SK-N-SH treated with all-trans-retinoic acid at 6 μM for 48 hours (cell line): ENCODE data around the gene HOXC9.

Experiments used
- ATAC-seq: fragments of 200-7000 bp; cut with Tn5 transposase; 3 replicates; pipeline ENCODE4 v1.9.1; 2020; ENCODE audit warnings: mild to moderate bottlenecking, moderate library complexity
- CREB5 ChIP-seq: fragments of 250-450 bp; sonication (Bioruptor Pico); IDR thresholded peaks from 2 replicates; pipeline ENCODE4 v1.5.1; 2020; ENCODE audit warnings: low read depth, mild to moderate bottlenecking, moderate library complexity
- CSRNP3 ChIP-seq: fragments of 250-450 bp; sonication (Bioruptor Pico); IDR thresholded peaks from 2 replicates; pipeline ENCODE4 v1.5.1; 2021; ENCODE audit warnings: mild to moderate bottlenecking, moderate library complexity
- GLIS3 ChIP-seq: fragments of 250-450 bp; sonication (Bioruptor Pico); IDR thresholded peaks from 2 replicates; pipeline ENCODE4 v1.5.0; 2020; ENCODE audit warnings: mild to moderate bottlenecking, moderate library complexity
- ISL1 ChIP-seq: fragments of 250-450 bp; sonication (Bioruptor Pico); IDR thresholded peaks from 2 replicates; pipeline ENCODE4 v2.1.2; 2022; ENCODE audit warnings: mild to moderate bottlenecking, moderate library complexity
- OSR1 ChIP-seq: fragments of 250-450 bp; sonication (Bioruptor Pico); IDR thresholded peaks from 2 replicates; pipeline ENCODE4 v1.8.0; 2022; ENCODE audit warnings: moderate library complexity, mild to moderate bottlenecking, inconsistent platforms
- PATZ1 ChIP-seq: fragments of 250-450 bp; sonication (Bioruptor Pico); IDR thresholded peaks from 2 replicates; pipeline ENCODE4 v1.8.0; 2020; ENCODE audit warnings: mild to moderate bottlenecking, moderate library complexity, borderline replicate concordance
- POU6F1 ChIP-seq: fragments of 250-450 bp; sonication (Bioruptor Pico); IDR thresholded peaks from 2 replicates; pipeline ENCODE4 v1.8.0; 2021; ENCODE audit warnings: low read depth, mild to moderate bottlenecking, moderate library complexity, borderline replicate concordance
- RARB ChIP-seq: fragments of 250-450 bp; sonication (Bioruptor Pico); IDR thresholded peaks from 2 replicates; pipeline ENCODE4 v1.8.0; 2021; ENCODE audit warnings: mild to moderate bottlenecking, moderate library complexity
- SNAI2 ChIP-seq: fragments of 250-450 bp; sonication (Bioruptor Pico); IDR thresholded peaks from 2 replicates; pipeline ENCODE4 v1.5.0; 2020; ENCODE audit warnings: mild to moderate bottlenecking, moderate library complexity
- TCF4 ChIP-seq: fragments of 250-450 bp; sonication (Bioruptor Pico); IDR thresholded peaks from 2 replicates; pipeline ENCODE4 v1.8.0; 2021; ENCODE audit warnings: mild to moderate bottlenecking, moderate library complexity, borderline replicate concordance
- TOX ChIP-seq: fragments of 250-450 bp; sonication (Bioruptor Pico); IDR thresholded peaks from 2 replicates; pipeline ENCODE4 v1.8.0; 2021; ENCODE audit warnings: mild to moderate bottlenecking, moderate library complexity, borderline replicate concordance
- TSHZ2 ChIP-seq: fragments of 250-450 bp; sonication (Bioruptor Pico); IDR thresholded peaks from 2 replicates; pipeline ENCODE4 v1.5.0; 2020; ENCODE audit warnings: mild to moderate bottlenecking, moderate library complexity
- ZC3H10 ChIP-seq: fragments of 250-450 bp; sonication (Bioruptor Pico); IDR thresholded peaks from 2 replicates; pipeline ENCODE4 v1.5.1; 2021; ENCODE audit warnings: mild to moderate bottlenecking, moderate library complexity
- ZFP30 ChIP-seq: fragments of 450-650 bp; formaldehyde crosslinking; IDR thresholded peaks from 2 replicates; pipeline ENCODE4 v1.5.0; 2022; ENCODE audit warnings: mild to moderate bottlenecking, moderate library complexity
- ZNF565 ChIP-seq: fragments of 450-650 bp; formaldehyde crosslinking; conservative IDR thresholded peaks from 2 replicates; pipeline ENCODE4 v1.5.0; 2020; ENCODE audit warnings: low read depth, mild to moderate bottlenecking, moderate library complexity
- ZNF8 ChIP-seq: fragments of 450-650 bp; formaldehyde crosslinking; IDR thresholded peaks from 2 replicates; pipeline ENCODE4 v1.5.0; 2020; ENCODE audit warnings: mild to moderate bottlenecking, moderate library complexity

Gene HOXC9

GRCh38 chr12:53981634-53982565 lies 18.1 kb upstream of the HOXC9 start:
- no peak for ATAC-seq

GRCh38 chr12:53982648-53983567 lies 17.1 kb upstream of the HOXC9 start:
- no peak for TF ChIP-seq CREB5 (CRISPR knock-in tag)
- TF ChIP-seq PATZ1 (CRISPR knock-in tag), result no peak
- no peak for TF ChIP-seq POU6F1
- no peak for TF ChIP-seq TCF4
- no peak for TF ChIP-seq ZC3H10
- ATAC-seq, result no peak

More at GRCh38 chr12:53981634-53982565, 18.1 kb upstream of the HOXC9 start:
- TF ChIP-seq RARB (CRISPR knock-in tag), result no peak
- TF ChIP-seq TOX, result no peak
- no peak for TF ChIP-seq CSRNP3 (CRISPR knock-in tag)
- no peak for TF ChIP-seq TSHZ2
- no peak for TF ChIP-seq OSR1 (CRISPR knock-in tag)
- TF ChIP-seq, all 23 proteins: peak for 0

GRCh38 chr12:53983568-53983949 lies 16.4 kb upstream of the HOXC9 start:
- no peak for ATAC-seq
- TF ChIP-seq OSR1 (CRISPR knock-in tag), result no peak
- TF ChIP-seq ISL1 (CRISPR knock-in tag), result no peak
- TF ChIP-seq CSRNP3 (CRISPR knock-in tag), result no peak
- no peak for TF ChIP-seq ZFP30
- no peak for TF ChIP-seq GLIS3 (CRISPR knock-in tag)
- no peak for TF ChIP-seq POU6F1
- TF ChIP-seq SNAI2 (CRISPR knock-in tag), result no peak
- TF ChIP-seq ZNF8 (CRISPR knock-in tag), result no peak
- no peak for TF ChIP-seq ZNF565 (CRISPR knock-in tag)
